Forelimb muscle (tissue), 1 donor: ENCODE data around the gene IL13RA2. TPM values are rescaled to one million over a fixed set of nuclear protein-coding genes. Genes with fewer than 3 reads are reported as not detected.

Experiments used
- DNase-seq: peaks from one replicate; pipeline ENCODE4 v3.0.0-alpha.2; 2013; ENCODE audit warnings: low read depth
- polyA plus RNA-seq: library from polyadenylated mRNA; unstranded; fragments of 120-200 nt; gene quantifications from one replicate; pipeline ENCODE4 v1.2.1, GENCODE V29; 2013; ENCODE audit not compliant: insufficient read length

IL13RA2 gene
- polyA plus RNA-seq, 1 donor = 0.25 TPM

DNA sequence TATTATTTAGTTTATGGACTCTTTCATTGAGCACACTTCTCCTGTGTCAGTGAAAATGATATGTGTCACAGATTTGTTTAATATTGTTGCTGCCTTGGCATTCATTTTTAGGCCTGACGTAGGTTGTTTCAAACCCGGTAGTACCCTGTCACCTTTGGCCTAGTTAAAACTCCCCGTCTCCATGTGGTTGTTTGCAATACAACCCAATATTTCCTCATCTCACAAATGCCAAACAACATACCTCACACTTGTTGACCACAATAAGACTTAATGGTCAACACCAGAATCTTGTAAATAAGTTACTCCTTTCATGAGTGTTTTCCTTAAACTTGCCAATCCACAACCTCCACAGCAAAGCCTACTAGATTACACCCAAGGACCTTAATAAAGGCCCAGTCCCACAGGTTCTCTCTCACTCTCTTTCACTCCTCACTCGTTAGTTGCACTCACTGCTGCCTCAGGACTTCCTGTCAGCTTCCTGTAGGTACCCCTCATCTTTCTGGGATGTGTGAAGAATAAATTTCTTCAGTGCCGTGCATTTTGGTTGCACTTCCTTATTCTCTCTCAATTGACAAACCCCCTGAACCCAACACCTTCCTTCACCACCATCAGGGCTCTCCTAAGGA lies 31.3 kb downstream of the IL13RA2 start:
- DNase-seq = no peak

DNA sequence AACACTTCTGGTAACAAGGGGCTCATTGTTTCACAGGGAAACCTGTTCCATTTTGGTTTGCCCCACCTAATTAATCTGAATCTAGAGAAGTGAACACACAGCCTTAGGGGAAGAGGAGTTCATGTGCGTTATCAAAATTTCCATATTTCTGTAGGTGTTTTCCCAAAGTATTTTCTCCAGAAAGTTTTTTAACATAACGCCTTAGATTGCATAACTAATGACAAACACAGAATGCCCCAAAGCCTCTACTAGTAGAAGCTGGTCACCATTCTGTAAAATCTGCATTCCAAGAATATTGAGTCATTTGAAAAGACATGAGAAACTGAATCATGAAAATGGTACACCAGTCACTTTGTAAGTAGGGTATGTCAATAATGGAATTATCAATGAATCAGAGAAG lies 41.1 kb downstream of the IL13RA2 start:
- DNase-seq = no peak

- DNase-seq = no peak
Observed at GRCh38 chrX:114973013-114973412, 44.4 kb downstream of the IL13RA2 start.

DNA sequence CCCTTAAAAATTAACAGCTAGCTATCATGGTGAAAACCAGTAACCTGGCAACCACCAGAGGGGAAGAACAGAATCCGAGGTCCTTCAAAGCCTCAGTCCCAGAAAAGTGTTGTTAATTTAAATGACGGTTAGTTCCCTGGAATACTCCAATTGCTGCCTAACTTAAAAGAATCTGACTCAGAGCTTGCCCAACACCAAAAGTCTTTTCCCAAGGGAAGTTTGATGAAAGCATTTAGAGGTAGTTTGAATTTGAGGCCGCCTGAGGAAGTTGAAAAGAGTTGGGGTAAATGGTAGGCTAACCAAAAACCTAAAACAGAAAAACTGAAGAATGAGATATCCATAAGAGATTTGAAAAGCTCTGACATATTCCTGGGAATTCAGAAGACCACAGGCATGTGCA lies 46.6 kb downstream of the IL13RA2 start:
- no peak for DNase-seq

GRCh38 chrX:114964374-114964773 lies 53.0 kb downstream of the IL13RA2 start:
- DNase-seq = no peak

GRCh38 chrX:114962209-114962608 lies 55.2 kb downstream of the IL13RA2 start:
- no peak for DNase-seq

GRCh38 chrX:114959729-114960128 lies 57.7 kb downstream of the IL13RA2 start:
- no peak for DNase-seq

Other genes starting within 250 kb of the IL13RA2 start
- gene RBMXL3, start 171.8 kb upstream of the IL13RA2 start, polyA plus RNA-seq = not detected
- 3.7 TPM for gene LRCH2, start 216.5 kb upstream of the IL13RA2 start, polyA plus RNA-seq